NCI-H2029 treated with DMSO at 0.1 percent for 48 hours (cell line): ENCODE data around the gene ARHGAP6.

Experiments
- DNase-seq: peaks from one replicate; lab custom pipeline; 2025; lab: John Stamatoyannopoulos, UW

The ARHGAP6 gene

DNA sequence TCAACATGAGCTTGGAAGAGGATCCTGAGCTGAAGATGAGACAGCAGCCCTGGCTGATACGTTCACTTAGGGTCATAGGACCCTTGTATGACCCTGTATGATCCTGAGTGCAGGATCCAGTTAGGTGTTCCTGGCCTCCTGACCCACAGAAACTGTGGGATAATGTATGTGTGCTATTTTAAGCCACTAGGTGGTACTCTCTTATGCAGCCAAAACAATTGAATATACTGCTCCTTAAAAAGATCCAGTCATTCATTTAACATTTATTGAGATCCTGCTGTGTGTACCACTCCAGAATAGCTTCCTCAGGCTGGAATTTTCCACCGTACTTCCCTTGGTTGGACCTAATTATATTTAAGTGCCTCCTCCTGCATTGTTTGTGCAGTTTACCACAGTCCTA lies 205.4 kb downstream of the ARHGAP6 start:
- DNase-seq: no peak

- no peak for DNase-seq
Observed at GRCh38 chrX:11458170-11458569, 207.6 kb downstream of the ARHGAP6 start.

DNA sequence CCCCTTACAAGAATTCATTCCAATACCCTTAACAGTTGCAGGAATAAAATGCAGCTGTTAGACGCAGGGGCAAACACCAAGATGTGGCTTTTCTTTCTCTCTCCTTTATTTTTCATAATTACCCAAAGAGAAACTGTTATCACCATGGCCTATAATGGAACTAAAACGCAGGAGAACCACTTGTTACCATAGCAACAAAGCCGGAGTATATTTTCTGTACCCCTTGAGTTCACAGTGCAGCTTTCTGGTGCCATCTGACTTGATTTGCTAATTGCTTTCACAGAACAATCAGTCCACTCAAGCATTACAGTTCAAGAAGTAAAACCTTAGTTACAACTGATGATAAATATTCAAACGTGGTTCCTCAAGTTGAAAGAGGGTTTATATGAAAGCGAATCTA lies 214.6 kb downstream of the ARHGAP6 start:
- DNase-seq: no peak

DNA sequence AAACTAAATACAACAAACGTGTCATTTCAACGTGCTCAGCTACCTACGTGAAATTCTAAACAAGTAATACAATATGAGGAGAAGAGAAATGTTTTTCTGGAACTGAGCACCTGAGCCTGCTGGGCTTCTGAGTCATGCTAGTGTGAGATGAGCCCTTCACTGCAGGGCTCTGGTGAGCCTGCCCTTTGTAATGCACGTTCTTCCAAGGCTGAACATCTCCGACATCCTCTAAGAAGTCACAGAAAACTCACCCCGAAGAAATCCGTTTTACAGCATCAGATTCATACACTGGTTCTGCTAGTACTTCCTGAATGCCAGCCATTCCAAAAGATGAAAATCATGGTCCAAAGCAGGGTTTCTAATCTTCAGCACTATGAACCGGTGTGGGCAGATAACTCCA lies 215.4 kb downstream of the ARHGAP6 start:
- DNase-seq: no peak

DNA sequence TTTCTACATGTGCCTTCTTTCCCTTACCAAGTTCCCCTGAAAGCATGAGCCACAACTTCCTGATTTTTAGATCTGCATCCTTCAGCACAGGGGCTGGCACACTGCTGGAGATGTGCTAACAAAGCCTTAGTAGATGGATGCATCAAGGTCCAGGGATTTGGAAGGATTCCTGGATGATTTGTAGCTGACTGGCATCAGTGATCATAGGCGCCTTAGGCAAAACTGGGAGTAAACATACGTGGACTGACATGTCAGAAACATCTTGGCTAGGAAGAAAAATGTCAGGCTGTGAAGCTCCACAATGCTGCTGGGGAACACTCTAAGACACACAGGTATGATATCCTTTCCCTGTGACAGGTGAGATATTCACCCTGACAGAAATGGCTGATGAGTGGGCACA lies 216.1 kb downstream of the ARHGAP6 start:
- DNase-seq: no peak

DNA sequence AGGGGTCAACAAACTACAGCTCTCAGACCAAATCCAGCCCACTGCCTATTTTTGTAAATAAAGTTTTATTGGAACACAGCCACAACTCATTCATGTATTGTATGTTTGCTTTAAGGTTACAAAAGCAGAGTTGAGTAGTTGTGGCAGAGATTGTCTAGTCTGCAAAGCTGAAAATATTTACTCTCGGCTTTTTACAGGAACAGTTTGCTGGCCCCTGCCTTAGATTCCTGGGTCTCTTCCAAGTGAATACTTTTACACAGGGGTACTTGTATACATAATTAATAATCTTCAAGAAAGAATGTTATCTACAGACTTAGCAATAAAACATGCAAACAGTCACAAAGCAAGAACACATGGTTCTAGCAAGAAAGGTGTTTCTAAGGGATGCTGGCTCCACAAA lies 218.3 kb downstream of the ARHGAP6 start:
- DNase-seq: no peak

DNA sequence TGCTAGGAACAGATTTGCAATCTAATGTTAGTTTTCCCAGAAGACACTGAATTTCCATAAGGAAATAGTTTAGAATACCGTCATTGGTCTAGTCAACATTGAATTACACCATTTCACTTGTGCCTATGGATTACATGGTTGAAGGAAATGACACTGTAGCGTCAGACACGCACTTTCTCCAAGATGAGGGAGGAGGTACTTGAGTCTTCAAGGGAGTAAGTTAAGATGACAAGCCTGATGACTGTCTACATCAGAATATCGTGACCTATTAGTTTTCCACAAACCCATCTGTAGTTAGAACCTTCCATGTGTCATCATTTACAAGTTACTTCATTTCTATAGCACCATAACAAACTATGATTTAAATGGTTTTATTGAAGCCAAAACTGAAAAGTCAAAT lies 218.8 kb downstream of the ARHGAP6 start:
- no peak for DNase-seq

GRCh38 chrX:11446336-11446735 lies 219.4 kb downstream of the ARHGAP6 start:
- no peak for DNase-seq

- DNase-seq: no peak
Observed at GRCh38 chrX:11445540-11445939, 220.2 kb downstream of the ARHGAP6 start.

- DNase-seq: no peak
Observed at GRCh38 chrX:11444052-11444451, 221.7 kb downstream of the ARHGAP6 start.

DNA sequence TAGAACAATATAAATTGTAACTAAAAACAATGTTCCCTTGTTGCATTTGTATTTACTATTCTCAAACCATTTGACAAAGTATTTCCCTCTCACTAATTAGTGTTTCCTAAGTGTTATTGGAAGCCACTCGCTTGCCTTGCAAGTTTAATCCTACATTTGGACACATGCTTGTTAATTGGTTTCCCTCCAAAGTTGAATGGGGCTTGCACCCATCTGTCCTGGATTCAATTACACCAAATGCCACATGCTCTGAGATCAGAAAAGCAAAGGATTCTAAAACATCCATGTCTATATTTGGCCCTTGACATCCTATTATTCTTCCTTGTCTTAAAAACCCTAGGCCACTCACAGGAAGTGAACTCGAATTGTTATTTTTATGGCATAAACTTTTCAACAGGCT lies 225.9 kb downstream of the ARHGAP6 start:
- no peak for DNase-seq

GRCh38 chrX:11438767-11439166 lies 227.0 kb downstream of the ARHGAP6 start:
- DNase-seq: no peak

- DNase-seq: no peak
Observed at GRCh38 chrX:11438380-11438723, 227.4 kb downstream of the ARHGAP6 start.

- no peak for DNase-seq
Observed at GRCh38 chrX:11437642-11438379, 227.9 kb downstream of the ARHGAP6 start.

DNA sequence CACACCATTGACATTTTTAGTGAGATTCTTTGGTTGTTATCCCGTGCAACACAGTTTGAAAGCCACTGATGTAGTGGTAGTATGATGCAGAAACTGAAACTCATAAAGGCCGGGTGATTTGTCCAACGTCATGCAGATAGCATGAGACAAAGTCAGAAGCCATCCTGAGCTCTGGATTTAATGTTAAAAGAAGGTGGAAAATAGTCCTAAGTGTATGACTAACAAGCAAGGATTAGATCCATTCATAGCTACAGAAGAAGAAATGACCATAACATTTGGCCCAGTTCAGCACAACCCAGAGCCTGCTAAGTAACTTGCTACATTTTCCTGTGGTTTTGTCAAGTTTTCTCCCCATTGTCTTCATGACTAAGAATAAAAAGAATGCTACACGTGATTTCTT lies 230.2 kb downstream of the ARHGAP6 start:
- DNase-seq: no peak

DNA sequence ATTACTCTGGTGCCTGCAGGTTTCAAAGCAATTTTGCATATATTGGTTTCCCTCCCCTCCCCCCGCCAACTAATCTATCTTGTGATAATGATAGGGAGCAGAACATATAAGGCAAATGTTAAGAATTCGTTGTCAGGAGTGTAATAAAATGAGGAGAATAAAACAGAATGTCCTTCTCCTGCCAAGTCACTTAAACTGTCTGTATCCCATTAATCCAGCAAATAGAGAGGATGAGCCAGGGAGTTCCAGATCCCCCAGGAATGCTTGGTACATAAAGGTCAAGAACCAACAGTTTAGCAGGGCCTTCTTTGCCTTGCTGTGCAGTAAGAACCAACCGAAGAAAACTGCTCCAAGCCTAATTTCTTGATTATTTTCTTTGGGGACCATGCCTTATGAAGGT lies 231.1 kb downstream of the ARHGAP6 start:
- DNase-seq: no peak

DNA sequence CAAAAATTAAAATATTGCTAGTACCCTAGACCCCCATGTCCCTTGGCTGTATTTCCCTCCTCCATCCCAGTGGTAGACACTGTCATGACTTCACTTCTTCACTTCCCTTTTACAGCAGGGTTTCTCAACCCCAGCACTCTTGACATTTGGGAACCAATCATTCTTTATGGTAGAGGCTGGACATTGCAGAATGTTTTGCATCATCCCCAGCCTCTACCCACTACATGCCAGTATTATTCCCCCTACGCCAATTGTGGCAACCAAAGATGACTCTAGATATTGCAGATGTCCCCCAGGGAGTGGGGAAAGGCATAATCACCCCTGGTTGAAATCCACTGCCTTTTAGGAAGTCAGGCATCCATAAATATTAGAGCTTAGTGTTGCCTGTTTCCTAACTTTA lies 233.9 kb downstream of the ARHGAP6 start:
- DNase-seq: no peak

DNA sequence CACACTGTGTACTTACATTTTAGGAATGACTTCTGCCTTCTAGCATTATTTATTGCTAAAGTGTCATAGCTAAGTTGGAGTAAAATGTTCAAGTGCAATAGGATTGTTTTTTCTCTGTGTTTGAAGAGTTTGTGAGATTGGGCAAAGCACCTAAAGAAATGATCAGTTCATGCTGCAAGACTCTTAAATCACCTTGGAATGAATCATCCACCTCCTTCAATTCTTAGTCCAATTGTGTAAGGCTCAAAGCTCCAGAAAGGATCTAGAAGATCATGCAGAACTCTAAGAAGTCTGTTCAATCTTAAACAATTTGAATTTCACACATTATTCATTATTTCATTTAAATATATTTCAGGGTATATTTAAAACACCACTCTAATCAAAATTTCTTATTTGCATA lies 235.4 kb downstream of the ARHGAP6 start:
- DNase-seq: no peak

DNA sequence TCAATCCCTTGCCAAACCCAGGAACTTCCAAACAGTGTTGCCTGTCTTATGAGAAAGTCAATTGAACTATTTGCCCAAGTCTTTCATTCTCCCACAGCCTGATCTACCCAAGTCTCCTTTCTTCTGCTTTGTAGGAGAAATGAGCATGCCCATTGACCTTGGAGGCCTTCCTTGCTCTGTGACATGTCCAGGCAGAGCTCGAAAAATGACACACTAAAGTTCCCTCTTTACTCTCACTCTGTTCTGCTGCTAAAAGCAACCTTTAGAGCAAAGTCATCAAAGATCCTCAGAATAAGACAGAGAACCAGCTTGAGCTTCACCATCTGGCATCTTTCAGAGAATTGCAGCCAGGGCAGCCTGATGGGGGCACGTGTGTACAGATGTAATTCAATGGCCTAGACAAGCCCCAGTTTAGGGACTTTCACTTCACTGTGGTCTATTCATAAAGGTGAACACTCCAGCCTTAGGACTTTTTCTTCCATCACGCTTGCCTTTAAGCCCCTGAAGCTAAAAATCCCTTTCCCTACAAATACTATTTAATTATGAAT lies 236.1 kb downstream of the ARHGAP6 start:
- DNase-seq: no peak

- DNase-seq: no peak
Observed at GRCh38 chrX:11427453-11428071, 238.2 kb downstream of the ARHGAP6 start.

GRCh38 chrX:11426712-11427452 lies 238.8 kb downstream of the ARHGAP6 start:
- DNase-seq: no peak

GRCh38 chrX:11424903-11425674 lies 240.6 kb downstream of the ARHGAP6 start:
- DNase-seq: no peak
